Caco-2 (cell line): Measurements from ENCODE around the gene RAD51B. TPM values are rescaled to one million over a fixed set of nuclear protein-coding genes. Genes with fewer than 3 reads are reported as not detected.

ENCODE experiments used
- BruUV-seq: library from RNA; stranded (reverse); fragments of 400-500 nt; replicated peaks from 2 replicates; lab custom pipeline; 2021; lab: Mats Ljungman, UMichigan
- CTCF ChIA-PET: fragments of 300-600 bp; sonication (Branson Sonifier 250); formaldehyde crosslinking; loops from one replicate; lab custom pipeline; 2022; ENCODE audit warnings: antibody characterized with exemption; lab: Charles Lee
- POLR2A ChIA-PET: fragments of 300-600 bp; sonication (Branson Sonifier 250); formaldehyde crosslinking; loops from one replicate; lab custom pipeline; 2022; ENCODE audit warnings: antibody characterized with exemption; lab: Charles Lee
- DNase-seq, 2 experiments: peaks; one replicate each; pipeline versions ENCODE4 v3.0.0 to v3.0.0-alpha.2; 2020 to 2022
- H3K27me3 ChIP-seq: replicated peaks from 2 replicates; pipeline ENCODE4 v1.6.0; 2011; ENCODE audit warnings: low read length; ENCODE audit not compliant: control insufficient read depth, insufficient read depth
- H3K36me3 ChIP-seq: 2 replicates; pipeline ENCODE4 v1.5.1; 2011; ENCODE audit warnings: low read length; ENCODE audit not compliant: control insufficient read depth, insufficient read depth
- H3K4me1 ChIP-seq: fragments of 250-450 bp; sonication (Bioruptor Pico); 2 replicates; pipeline ENCODE4 v1.5.1; 2020; ENCODE audit warnings: mild to moderate bottlenecking
- H3K4me3 ChIP-seq: 2 replicates; pipeline ENCODE4 v1.5.1; 2011; ENCODE audit warnings: low read depth, mild to moderate bottlenecking, control low read depth, low read length
- H3K9me3 ChIP-seq: fragments of 250-450 bp; sonication (Bioruptor Pico); 2 replicates; pipeline ENCODE4 v1.5.1; 2020; ENCODE audit warnings: mild to moderate bottlenecking, moderate library complexity
- H3K27ac Mint-ChIP-seq: one replicate; pipeline ENCODE4 v1.8.0; 2022; ENCODE audit warnings: mixed read lengths; ENCODE audit not compliant: unreplicated experiment
- H3K27me3 Mint-ChIP-seq: one replicate; pipeline ENCODE4 v1.8.0; 2022; ENCODE audit warnings: mixed read lengths; ENCODE audit not compliant: insufficient read depth, unreplicated experiment
- H3K36me3 Mint-ChIP-seq: one replicate; pipeline ENCODE4 v1.8.0; 2022; ENCODE audit warnings: mild to moderate bottlenecking, mixed read lengths; ENCODE audit not compliant: insufficient read depth, unreplicated experiment
- H3K4me1 Mint-ChIP-seq: one replicate; pipeline ENCODE4 v1.8.0; 2022; ENCODE audit warnings: low read depth, mixed read lengths; ENCODE audit not compliant: unreplicated experiment
- H3K4me3 Mint-ChIP-seq: one replicate; pipeline ENCODE4 v1.8.0; 2022; ENCODE audit warnings: mild to moderate bottlenecking, moderate library complexity, mixed read lengths; ENCODE audit not compliant: unreplicated experiment
- H3K9me3 Mint-ChIP-seq: one replicate; pipeline ENCODE4 v1.8.0; 2022; ENCODE audit warnings: mixed read lengths; ENCODE audit not compliant: unreplicated experiment
- intact Hi-C: fragments of 100-400 bp; cut with micrococcal nuclease; formaldehyde crosslinking; loops from one replicate; pipeline ENCODE4 v1.10.0; 2022; ENCODE audit not compliant: unreplicated experiment
- total RNA-seq: library from RNA; stranded (reverse); gene quantifications from 2 replicates; pipeline ENCODE4 v1.2.3, GENCODE V29; 2022
- TF ChIP-seq, protein P1 (sequence below), 2 experiments: fragments of 200-600 bp in 1 of 2; IDR thresholded peaks; 1 replicate in 1 of 2; 2 replicates in 1 of 2; pipeline versions ENCODE4 v1.5.1 to v1.8.0; 2011 to 2022; ENCODE audit warnings: antibody characterized with exemption in 1 of 2, control low read depth in 1 of 2, inconsistent platforms in 1 of 2, low read depth in 1 of 2, low read length in 1 of 2, mild to moderate bottlenecking in 1 of 2, moderate library complexity in 1 of 2; ENCODE audit not compliant: insufficient read depth in 1 of 2, severe bottlenecking in 1 of 2, unreplicated experiment in 1 of 2

Gene RAD51B
- total RNA-seq, 1 experiment from 2014 or later: 16.7 TPM

DNA sequence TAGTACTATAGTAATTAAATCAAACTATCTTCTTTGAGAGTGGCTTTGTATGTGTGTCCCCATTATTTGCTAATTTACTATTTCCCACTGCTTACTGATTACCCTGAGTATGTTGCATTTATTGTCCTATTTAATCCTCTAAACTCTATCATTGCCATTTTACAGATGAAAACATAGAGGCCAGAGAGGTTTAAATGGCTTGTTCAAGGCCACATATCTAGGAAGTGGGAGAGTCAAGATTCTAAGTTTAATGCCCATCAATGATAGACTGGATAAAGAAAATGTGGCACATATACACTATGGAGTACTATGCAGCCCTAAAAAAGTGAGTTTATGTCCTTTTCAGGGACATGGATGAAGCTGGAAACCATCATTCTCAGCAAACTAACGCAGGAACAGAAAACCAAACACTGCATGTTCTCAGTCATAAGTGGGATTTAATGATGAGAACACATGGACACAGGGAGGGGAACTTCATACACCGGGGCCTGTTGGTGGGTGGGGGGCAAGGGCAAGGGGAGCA lies 553.6 kb downstream of the RAD51B start:
- H3K27me3 ChIP-seq: no peaks in the 10 kb centered on the region
- Mint-ChIP-seq H3K4me3 (no peak overlapping the region), H3K9me3 (peaks cover 9% of the 10 kb centered on the region), H3K4me1 (peaks cover 27% of the 10 kb centered on the region), H3K27ac (no peak overlapping the region), H3K27me3 (no peaks in the 10 kb centered on the region), H3K36me3 (no peaks in the 10 kb centered on the region)
- CTCF ChIA-PET: no interaction called here
- TF ChIP-seq, protein P1, sequence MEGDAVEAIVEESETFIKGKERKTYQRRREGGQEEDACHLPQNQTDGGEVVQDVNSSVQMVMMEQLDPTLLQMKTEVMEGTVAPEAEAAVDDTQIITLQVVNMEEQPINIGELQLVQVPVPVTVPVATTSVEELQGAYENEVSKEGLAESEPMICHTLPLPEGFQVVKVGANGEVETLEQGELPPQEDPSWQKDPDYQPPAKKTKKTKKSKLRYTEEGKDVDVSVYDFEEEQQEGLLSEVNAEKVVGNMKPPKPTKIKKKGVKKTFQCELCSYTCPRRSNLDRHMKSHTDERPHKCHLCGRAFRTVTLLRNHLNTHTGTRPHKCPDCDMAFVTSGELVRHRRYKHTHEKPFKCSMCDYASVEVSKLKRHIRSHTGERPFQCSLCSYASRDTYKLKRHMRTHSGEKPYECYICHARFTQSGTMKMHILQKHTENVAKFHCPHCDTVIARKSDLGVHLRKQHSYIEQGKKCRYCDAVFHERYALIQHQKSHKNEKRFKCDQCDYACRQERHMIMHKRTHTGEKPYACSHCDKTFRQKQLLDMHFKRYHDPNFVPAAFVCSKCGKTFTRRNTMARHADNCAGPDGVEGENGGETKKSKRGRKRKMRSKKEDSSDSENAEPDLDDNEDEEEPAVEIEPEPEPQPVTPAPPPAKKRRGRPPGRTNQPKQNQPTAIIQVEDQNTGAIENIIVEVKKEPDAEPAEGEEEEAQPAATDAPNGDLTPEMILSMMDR (IDR thresholded peaks at IDR 0.05; ENCODE audit: insufficient read depth in 1 of 2, low read depth in 1 of 2, low read length in 1 of 2, severe bottlenecking in 1 of 2, unreplicated experiment in 1 of 2): no peak
- H3K4me1 ChIP-seq: peaks cover 13% of the 10 kb centered on the region
- no peak overlapping the region for H3K4me3 ChIP-seq
- POLR2A ChIA-PET: no interaction called here
- H3K9me3 ChIP-seq: no peaks in the 10 kb centered on the region
- BruUV-seq: no TSS peak
- DNase-seq: no peak
- no peaks in the 10 kb centered on the region for H3K36me3 ChIP-seq
- intact Hi-C loops: loop anchor here (10.0 kb wide), 1 partner anchor 442 kb away; no protein-coding TSS in a partner anchor

DNA sequence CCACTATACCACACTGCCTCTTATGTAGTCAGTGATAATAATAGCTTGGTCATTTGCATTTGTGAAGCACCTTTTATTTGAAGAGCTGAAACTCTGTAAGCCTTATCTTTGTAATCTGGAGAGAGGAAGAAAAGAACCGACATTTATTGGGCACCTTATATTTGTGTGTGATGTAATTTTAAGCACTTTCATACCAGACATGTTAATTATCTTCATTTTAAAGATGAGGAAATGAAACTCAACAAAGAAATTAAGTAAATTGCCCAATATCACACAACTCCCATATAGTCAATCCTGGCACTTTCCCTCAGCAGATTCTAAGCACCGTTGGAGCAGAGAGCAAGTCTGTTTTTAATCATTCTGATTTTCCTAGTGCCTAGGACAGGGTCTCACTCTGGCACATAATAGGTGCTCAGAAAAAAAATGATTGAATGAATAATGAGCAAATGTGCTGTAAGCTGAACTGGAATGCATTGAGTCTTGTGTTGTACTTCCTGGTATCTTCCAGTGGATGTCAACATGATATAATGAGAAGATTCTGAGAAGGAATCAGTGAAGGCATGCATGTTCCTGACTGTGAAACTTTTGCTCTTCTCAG lies 554.4 kb downstream of the RAD51B start:
- H3K9me3 ChIP-seq: no peaks in the 10 kb centered on the region
- Mint-ChIP-seq H3K36me3 (no peaks in the 10 kb centered on the region), H3K27ac (no peak overlapping the region), H3K27me3 (no peaks in the 10 kb centered on the region), H3K9me3 (peaks cover 9% of the 10 kb centered on the region), H3K4me3 (no peak overlapping the region), H3K4me1 (peaks cover 27% of the 10 kb centered on the region)
- H3K36me3 ChIP-seq: no peaks in the 10 kb centered on the region
- DNase-seq: no peak
- peaks cover 13% of the 10 kb centered on the region for H3K4me1 ChIP-seq
- ChIA-PET POLR2A (interaction anchor here (0.6 kb wide), 1 partner anchor 453 kb away, joined by 3 read pairs; no protein-coding TSS in a partner anchor), CTCF (interaction anchor here (0.6 kb wide), 1 partner anchor 573 kb away, joined by 3 read pairs; no protein-coding TSS in a partner anchor)
- BruUV-seq: no TSS peak
- intact Hi-C loops: loop anchor here (10.0 kb wide), 1 partner anchor 441 kb away; no protein-coding TSS in a partner anchor
- no peaks in the 10 kb centered on the region for H3K27me3 ChIP-seq
- H3K4me3 ChIP-seq: no peak overlapping the region
- TF ChIP-seq, protein P1 (IDR thresholded peaks at IDR 0.05; ENCODE audit: insufficient read depth in 1 of 2, low read depth in 1 of 2, low read length in 1 of 2, severe bottlenecking in 1 of 2, unreplicated experiment in 1 of 2): no peak

DNA sequence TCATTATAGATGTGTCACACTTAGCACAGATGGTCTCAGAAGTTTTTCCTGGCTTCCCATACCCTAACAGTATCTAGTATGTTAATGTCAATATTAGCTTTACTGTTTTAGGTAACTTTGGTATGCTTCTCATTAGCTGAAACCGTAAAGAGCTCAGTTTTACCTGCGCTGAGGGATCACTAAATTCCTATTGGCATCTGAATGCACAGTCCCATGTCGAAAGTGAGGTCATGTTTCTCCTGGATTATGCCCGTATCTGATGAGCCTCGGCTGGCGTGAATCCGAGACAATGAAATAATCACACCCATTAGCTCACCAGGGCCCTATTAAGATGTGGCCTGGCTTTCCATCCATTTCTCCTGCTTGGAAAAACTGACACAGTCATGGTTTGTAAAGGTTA lies 555.1 kb downstream of the RAD51B start:
- H3K9me3 Mint-ChIP-seq: peaks cover 9% of the 10 kb centered on the region
- Histone ChIP-seq H3K4me1 (peaks cover 13% of the 10 kb centered on the region), H3K27me3 (no peaks in the 10 kb centered on the region), H3K4me3 (no peak overlapping the region), H3K9me3 (no peaks in the 10 kb centered on the region), H3K36me3 (no peaks in the 10 kb centered on the region)
- H3K27ac Mint-ChIP-seq: no peak overlapping the region
- no peaks in the 10 kb centered on the region for H3K36me3 Mint-ChIP-seq
- no TSS peak for BruUV-seq
- H3K4me3 Mint-ChIP-seq: no peak overlapping the region
- ChIA-PET CTCF (interaction anchor here (0.6 kb wide), 2 partner anchors 53 to 574 kb away, joined by 3 read pairs; no protein-coding TSS in a partner anchor), POLR2A (interaction anchor here (0.6 kb wide), 1 partner anchor 453 kb away, joined by 3 read pairs; no protein-coding TSS in a partner anchor)
- DNase-seq: no peak
- no peaks in the 10 kb centered on the region for H3K27me3 Mint-ChIP-seq
- intact Hi-C loops: loop anchor here (10.0 kb wide), 1 partner anchor 440 kb away; no protein-coding TSS in a partner anchor
- H3K4me1 Mint-ChIP-seq: peaks cover 24% of the 10 kb centered on the region
- TF ChIP-seq, protein P1 (IDR thresholded peaks at IDR 0.05; ENCODE audit: insufficient read depth in 1 of 2, low read depth in 1 of 2, low read length in 1 of 2, severe bottlenecking in 1 of 2, unreplicated experiment in 1 of 2): no peak
